Left lung (tissue), 10 donors: ENCODE results near the gene MALT1. TPM values are rescaled to one million over a fixed set of nuclear protein-coding genes. Genes with fewer than 3 reads are reported as not detected.

Experiments
- ATAC-seq: fragments of 200-7000 bp; cut with Tn5 transposase; one replicate; pipeline ENCODE4 v1.9.1; 2020; ENCODE audit warnings: moderate library complexity
- DNase-seq, 4 donors: peaks; one replicate each; pipeline ENCODE4 v3.0.0-alpha.2; 2013 to 2020
- H3K27ac ChIP-seq, 2 donors: fragments of 200-600 bp; sonication (generic) in 1 of 2; one replicate each; pipeline versions ENCODE4 v1.5.0 to v1.8.0; 2020 to 2021
- H3K27me3 ChIP-seq, 2 donors: fragments of 200-600 bp; sonication (generic) in 1 of 2; one replicate each; pipeline versions ENCODE4 v1.5.0 to v1.8.0; 2020 to 2021
- H3K36me3 ChIP-seq, 2 donors: fragments of 200-600 bp; sonication (generic) in 1 of 2; one replicate each; pipeline versions ENCODE4 v1.5.0 to v1.8.0; 2020 to 2021
- H3K4me1 ChIP-seq, 2 donors: fragments of 200-600 bp; one replicate each; pipeline ENCODE4 v1.8.0; 2021
- H3K4me3 ChIP-seq, 2 donors: fragments of 200-600 bp; sonication (generic) in 1 of 2; one replicate each; pipeline versions ENCODE4 v1.5.0 to v1.8.0; 2020 to 2021; ENCODE audit warnings: mild to moderate bottlenecking in 1 of 2
- H3K9me3 ChIP-seq, 2 donors: fragments of 200-600 bp; sonication (generic) in 1 of 2; one replicate each; pipeline versions ENCODE4 v1.5.0 to v1.8.0; 2020 to 2021
- CTCF ChIP-seq, 2 donors: fragments of 200-600 bp; sonication (generic) in 1 of 2; IDR thresholded peaks; one replicate each; pipeline versions ENCODE4 v1.5.0 to v1.8.0; 2021; ENCODE audit warnings: antibody characterized with exemption in 2 of 2
- intact Hi-C, 2 donors: fragments of 100-400 bp; cut with DNase I; formaldehyde crosslinking; loops; one replicate each; pipeline versions ENCODE4 v1.11.2 to v1.14.2; 2022
- polyA plus RNA-seq, 6 donors: library from polyadenylated mRNA; unstranded; fragments of 120-200 nt; gene quantifications; one replicate each; pipeline ENCODE4 v1.2.1, GENCODE V29; 2013; ENCODE audit not compliant: insufficient read length in 6 of 6
- total RNA-seq, 2 donors: library from RNA; stranded (reverse); fragmentation: NEBNext Ultra II Directional; extraction: Animal tissue kit (Norgen Biotek cat#: 25700); gene quantifications; one replicate each; pipeline ENCODE4 v1.2.1, GENCODE V29; 2021
- donor health status: DM: no; HTN: yes; CAD: no.
- donor health status: DM: no; HTN: no; CAD: no.

The MALT1 gene
- total and polyA plus RNA-seq, 8 donors = 17.1 to 31.4 (median 22.8) TPM

DNA sequence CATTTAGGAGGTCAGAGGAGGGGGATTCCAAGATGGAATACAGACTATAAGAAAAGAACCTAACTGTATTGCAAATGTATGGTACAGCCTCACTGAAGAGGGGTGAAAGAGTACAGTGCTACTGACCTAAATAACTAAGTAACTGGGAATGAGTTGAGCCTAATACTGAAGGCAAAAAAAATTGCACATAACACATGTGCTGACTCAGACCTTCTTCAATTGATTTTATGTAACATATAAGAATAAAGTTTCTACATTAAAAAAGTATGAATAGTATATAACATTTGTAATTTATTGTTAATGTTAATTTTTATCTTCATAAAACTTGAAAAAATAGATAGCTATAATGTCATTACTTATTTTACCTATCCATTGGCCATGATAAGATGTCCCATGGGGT is 41.7 kb downstream of the MALT1 start:
- intact Hi-C loops = no loop called here
- H3K27me3 ChIP-seq = no peaks in the 10 kb centered on the region
- TF ChIP-seq CTCF (IDR thresholded peaks at IDR 0.05) = no peak
- peaks cover 0 to 12% of the 10 kb centered on the region in 2 donors for H3K36me3 ChIP-seq
- H3K4me3 ChIP-seq = no peak overlapping the region
- H3K27ac ChIP-seq = no peak overlapping the region
- no peaks in the 10 kb centered on the region for H3K9me3 ChIP-seq
- no peak for ATAC-seq
- peaks cover 6 to 12% of the 10 kb centered on the region in 2 donors for H3K4me1 ChIP-seq
- no peak for DNase-seq

GRCh38 chr18:58714259-58714658 is 43.0 kb downstream of the MALT1 start:
- ATAC-seq = no peak
- Histone ChIP-seq H3K27ac (no peak overlapping the region), H3K4me3 (no peak overlapping the region), H3K9me3 (no peaks in the 10 kb centered on the region), H3K36me3 (peaks cover 0 to 10% of the 10 kb centered on the region in 2 donors), H3K4me1 (peaks cover 6 to 12% of the 10 kb centered on the region in 2 donors), H3K27me3 (no peaks in the 10 kb centered on the region)
- no peak for TF ChIP-seq CTCF (IDR thresholded peaks at IDR 0.05)
- intact Hi-C loops = no loop called here
- no peak for DNase-seq

- H3K27ac ChIP-seq = no peak overlapping the region
- TF ChIP-seq CTCF (IDR thresholded peaks at IDR 0.05) = no peak
- DNase-seq (no peak), ATAC-seq (no peak)
- peaks cover 6 to 12% of the 10 kb centered on the region in 2 donors for H3K4me1 ChIP-seq
- H3K36me3 ChIP-seq = peaks cover 0 to 10% of the 10 kb centered on the region in 2 donors
- no peaks in the 10 kb centered on the region for H3K9me3 ChIP-seq
- intact Hi-C loops = no loop called here
- no peaks in the 10 kb centered on the region for H3K27me3 ChIP-seq
- no peak overlapping the region for H3K4me3 ChIP-seq
Observed at GRCh38 chr18:58714821-58715220, 43.6 kb downstream of the MALT1 start.

GRCh38 chr18:58715540-58715939 is 44.3 kb downstream of the MALT1 start:
- intact Hi-C loops = no loop called here
- no peak overlapping the region for H3K27ac ChIP-seq
- H3K9me3 ChIP-seq = no peaks in the 10 kb centered on the region
- no peak overlapping the region for H3K4me3 ChIP-seq
- H3K36me3 ChIP-seq = peaks cover 0 to 10% of the 10 kb centered on the region in 2 donors
- H3K27me3 ChIP-seq = no peaks in the 10 kb centered on the region
- DNase-seq (no peak), ATAC-seq (no peak)
- H3K4me1 ChIP-seq = peaks cover 6 to 12% of the 10 kb centered on the region in 2 donors
- TF ChIP-seq CTCF (IDR thresholded peaks at IDR 0.05) = no peak

- H3K27me3 ChIP-seq = no peaks in the 10 kb centered on the region
- ATAC-seq (no peak), DNase-seq (peak in 1 of 4 donors; percentile 1)
- no peak for TF ChIP-seq CTCF (IDR thresholded peaks at IDR 0.05)
- peaks cover 6 to 12% of the 10 kb centered on the region in 2 donors for H3K4me1 ChIP-seq
- no peak overlapping the region for H3K27ac ChIP-seq
- no peaks in the 10 kb centered on the region for H3K9me3 ChIP-seq
- intact Hi-C loops = no loop called here
- H3K36me3 ChIP-seq = peaks cover 0 to 10% of the 10 kb centered on the region in 2 donors
- no peak overlapping the region for H3K4me3 ChIP-seq
Observed at GRCh38 chr18:58716060-58716756, 44.9 kb downstream of the MALT1 start.
